Chondrocyte (in vitro differentiated cells): ENCODE measurements around the gene MT1HL1. TPM values are rescaled to one million over a fixed set of nuclear protein-coding genes. Genes with fewer than 3 reads are reported as not detected.

Source experiments
- DNase-seq: peaks from one replicate; pipeline ENCODE4 v3.0.0; 2021; ENCODE audit warnings: mixed read lengths, low spot score
- H3K27ac Mint-ChIP-seq: one replicate; pipeline ENCODE4 v1.8.0; 2021; ENCODE audit warnings: mild to moderate bottlenecking, moderate library complexity, mixed read lengths; ENCODE audit not compliant: unreplicated experiment
- H3K27me3 Mint-ChIP-seq: 2 replicates; pipeline ENCODE4 v1.8.0; 2021; ENCODE audit warnings: low read depth, mixed read lengths
- H3K36me3 Mint-ChIP-seq: 2 replicates; pipeline ENCODE4 v1.8.0; 2021; ENCODE audit warnings: low read depth, mixed read lengths
- H3K4me1 Mint-ChIP-seq: 2 replicates; pipeline ENCODE4 v1.8.0; 2021; ENCODE audit warnings: low read depth, mild to moderate bottlenecking, mixed read lengths
- H3K4me3 Mint-ChIP-seq: one replicate; pipeline ENCODE4 v1.8.0; 2021; ENCODE audit warnings: mild to moderate bottlenecking, moderate library complexity, mixed read lengths; ENCODE audit not compliant: unreplicated experiment
- H3K9me3 Mint-ChIP-seq: 2 replicates; pipeline ENCODE4 v1.8.0; 2021; ENCODE audit warnings: low read depth, mixed read lengths
- total RNA-seq: library from RNA; stranded (reverse); gene quantifications from 3 replicates; pipeline ENCODE4 v1.2.1, GENCODE V29; 2021
- TF ChIP-seq, protein P1 (sequence below): fragments of 200-600 bp; sonication (generic); IDR thresholded peaks from 2 replicates; pipeline ENCODE4 v1.5.0; 2021; ENCODE audit warnings: antibody characterized with exemption, mild to moderate bottlenecking, moderate library complexity

Gene MT1HL1
- total RNA-seq, 1 donor from 2014 or later = not detected

DNA sequence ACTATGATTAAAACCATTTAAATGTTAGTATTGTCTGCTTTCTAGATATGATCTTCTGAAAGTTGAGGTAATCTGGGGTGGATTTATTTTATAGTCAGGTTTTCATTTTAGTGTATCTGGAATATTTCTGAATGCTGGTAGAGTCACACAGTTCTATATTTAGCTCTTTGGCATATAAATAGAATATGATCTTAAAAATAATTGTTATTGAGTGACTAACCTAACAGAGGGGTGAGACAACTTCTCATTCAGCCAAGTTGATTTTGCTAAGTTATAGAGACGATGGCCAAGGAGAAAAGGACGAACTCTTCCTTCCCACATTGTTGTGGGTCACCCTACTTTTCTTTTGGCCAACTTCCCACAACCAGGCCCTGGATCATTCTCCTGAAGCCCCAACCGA is 7.2 kb upstream of the MT1HL1 start:
- no peak for DNase-seq
- peaks cover 5% of the 10 kb centered on the region for H3K27me3 Mint-ChIP-seq
- no peak overlapping the region for H3K4me3 Mint-ChIP-seq
- peaks cover 29% of the 10 kb centered on the region for H3K4me1 Mint-ChIP-seq
- TF ChIP-seq, protein P1, sequence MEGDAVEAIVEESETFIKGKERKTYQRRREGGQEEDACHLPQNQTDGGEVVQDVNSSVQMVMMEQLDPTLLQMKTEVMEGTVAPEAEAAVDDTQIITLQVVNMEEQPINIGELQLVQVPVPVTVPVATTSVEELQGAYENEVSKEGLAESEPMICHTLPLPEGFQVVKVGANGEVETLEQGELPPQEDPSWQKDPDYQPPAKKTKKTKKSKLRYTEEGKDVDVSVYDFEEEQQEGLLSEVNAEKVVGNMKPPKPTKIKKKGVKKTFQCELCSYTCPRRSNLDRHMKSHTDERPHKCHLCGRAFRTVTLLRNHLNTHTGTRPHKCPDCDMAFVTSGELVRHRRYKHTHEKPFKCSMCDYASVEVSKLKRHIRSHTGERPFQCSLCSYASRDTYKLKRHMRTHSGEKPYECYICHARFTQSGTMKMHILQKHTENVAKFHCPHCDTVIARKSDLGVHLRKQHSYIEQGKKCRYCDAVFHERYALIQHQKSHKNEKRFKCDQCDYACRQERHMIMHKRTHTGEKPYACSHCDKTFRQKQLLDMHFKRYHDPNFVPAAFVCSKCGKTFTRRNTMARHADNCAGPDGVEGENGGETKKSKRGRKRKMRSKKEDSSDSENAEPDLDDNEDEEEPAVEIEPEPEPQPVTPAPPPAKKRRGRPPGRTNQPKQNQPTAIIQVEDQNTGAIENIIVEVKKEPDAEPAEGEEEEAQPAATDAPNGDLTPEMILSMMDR = no peak
- peak overlapping the region; percentile 91 for H3K27ac Mint-ChIP-seq
- no peaks in the 10 kb centered on the region for H3K9me3 Mint-ChIP-seq
- H3K36me3 Mint-ChIP-seq = no peaks in the 10 kb centered on the region

DNA sequence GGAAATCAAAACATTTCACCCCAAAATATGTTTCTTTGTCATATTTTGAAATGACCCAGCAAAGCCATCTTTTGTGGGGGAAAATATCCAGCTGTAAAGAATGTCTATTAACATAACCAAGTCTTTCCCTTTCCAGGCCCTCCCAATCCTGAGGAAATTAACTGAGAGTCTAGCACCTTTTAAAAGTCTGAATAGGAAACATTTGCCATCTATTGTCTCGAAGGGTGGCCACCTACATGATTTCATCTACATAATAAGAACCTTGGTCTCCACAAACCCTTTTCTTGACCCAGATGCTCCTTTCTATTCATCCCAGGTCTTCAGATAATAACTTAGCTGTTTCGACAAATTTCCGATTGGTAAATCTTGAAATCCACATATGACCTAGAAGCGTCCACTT is 5.4 kb upstream of the MT1HL1 start:
- no peaks in the 10 kb centered on the region for H3K36me3 Mint-ChIP-seq
- H3K27ac Mint-ChIP-seq = no peak overlapping the region
- TF ChIP-seq, protein P1 = no peak
- peaks cover 29% of the 10 kb centered on the region for H3K4me1 Mint-ChIP-seq
- H3K4me3 Mint-ChIP-seq = no peak overlapping the region
- H3K27me3 Mint-ChIP-seq = peaks cover 10% of the 10 kb centered on the region
- no peak for DNase-seq
- no peaks in the 10 kb centered on the region for H3K9me3 Mint-ChIP-seq

DNA sequence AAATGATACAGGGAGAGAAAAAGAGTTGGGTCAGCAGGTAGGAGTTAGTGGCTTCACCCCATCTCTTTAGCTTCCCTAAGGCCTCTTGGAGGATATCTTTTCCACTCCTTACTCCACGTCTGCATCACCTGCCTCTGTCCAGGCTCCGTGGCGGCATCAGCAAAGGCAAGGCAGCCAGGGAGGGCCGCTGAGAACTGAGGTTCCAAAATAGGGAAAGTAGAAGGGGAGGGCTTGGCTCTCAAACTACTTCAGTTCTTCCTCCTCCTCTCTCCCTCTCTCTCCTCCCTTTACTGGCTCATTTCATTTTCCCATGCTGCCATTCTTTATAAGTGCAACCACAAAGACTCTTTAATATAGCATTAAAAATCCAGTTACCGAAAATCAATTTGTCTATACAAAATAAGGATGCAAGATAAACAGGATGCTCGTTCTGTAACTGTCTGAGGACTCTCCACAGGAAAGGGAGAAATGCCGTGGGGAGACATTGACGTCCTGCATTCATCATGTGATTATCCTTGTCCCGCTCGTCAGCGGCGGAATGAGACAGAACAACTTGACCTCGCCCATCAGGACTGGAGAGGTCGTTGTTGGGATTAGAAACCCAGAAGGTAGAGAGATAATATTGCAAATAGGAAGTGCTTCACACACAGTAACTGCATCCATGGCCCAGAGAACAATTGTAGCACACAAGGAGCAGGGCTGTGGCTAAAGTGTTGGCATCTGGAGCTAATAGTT is 3.1 kb upstream of the MT1HL1 start:
- Mint-ChIP-seq H3K4me1 (peaks cover 15% of the 10 kb centered on the region), H3K36me3 (no peaks in the 10 kb centered on the region), H3K27me3 (peaks cover 19% of the 10 kb centered on the region), H3K9me3 (no peaks in the 10 kb centered on the region), H3K4me3 (no peak overlapping the region), H3K27ac (no peak overlapping the region)
- DNase-seq = no peak
- TF ChIP-seq, protein P1 = no peak

DNA sequence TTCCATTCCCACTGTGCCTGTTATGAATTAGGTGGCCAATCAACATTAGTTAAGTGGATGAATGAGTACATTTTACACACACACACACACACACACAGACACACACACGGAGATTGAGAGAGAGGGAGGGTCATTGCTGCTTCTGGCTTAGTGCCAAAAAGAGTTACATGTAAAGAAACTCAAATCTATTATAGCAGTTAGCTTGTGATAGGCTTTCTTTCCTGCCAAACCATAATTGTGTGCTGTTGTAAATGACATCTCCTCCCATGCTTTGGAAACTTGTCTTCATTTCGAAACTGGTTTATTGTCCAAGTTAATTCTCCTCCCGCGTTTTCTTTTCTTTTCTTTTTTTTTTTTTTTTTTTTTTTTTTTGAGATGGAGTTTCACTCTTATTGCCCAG is 1.4 kb upstream of the MT1HL1 start:
- peaks cover 33% of the 10 kb centered on the region for H3K27me3 Mint-ChIP-seq
- TF ChIP-seq, protein P1 = no peak
- no peak overlapping the region for H3K27ac Mint-ChIP-seq

DNA sequence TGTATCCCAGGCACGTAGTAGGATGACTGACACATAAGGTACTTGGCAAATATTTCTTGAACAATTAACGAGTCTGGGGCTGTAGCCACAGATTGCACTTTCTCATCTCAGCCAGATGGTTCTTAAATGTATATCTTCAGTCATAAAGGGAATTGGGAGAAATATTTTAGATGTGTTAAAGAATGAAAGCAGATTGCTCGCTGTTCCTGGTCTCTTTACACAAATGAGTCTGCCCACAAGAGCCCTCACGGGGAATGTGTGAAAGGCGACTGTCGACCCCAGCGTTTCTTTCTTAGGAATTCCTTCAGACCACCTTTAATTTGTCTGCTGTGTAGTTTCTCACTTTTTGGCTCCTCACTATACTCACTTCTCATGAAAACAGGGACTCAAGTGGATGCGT is 725 bp downstream of the MT1HL1 start:
- Mint-ChIP-seq H3K36me3 (no peaks in the 10 kb centered on the region), H3K4me1 (no peaks in the 10 kb centered on the region), H3K27me3 (peaks cover 44% of the 10 kb centered on the region), H3K27ac (no peak overlapping the region), H3K9me3 (no peaks in the 10 kb centered on the region), H3K4me3 (no peak overlapping the region)
- DNase-seq = no peak
- TF ChIP-seq, protein P1 = no peak

More for the DNA sequence above, 1.4 kb upstream of the MT1HL1 start:
- Mint-ChIP-seq H3K4me1 (no peaks in the 10 kb centered on the region), H3K9me3 (no peaks in the 10 kb centered on the region), H3K36me3 (no peaks in the 10 kb centered on the region), H3K4me3 (no peak overlapping the region)
- no peak for DNase-seq
